22Rv1 (cell line): Measurements from ENCODE around the gene SCAPER.
"Not testable (repeated sequence)": the region's sequence is repeated elsewhere in the genome, so short reads cannot be mapped to it uniquely, and the experiment has no call there.

Experiments
- H3K27ac ChIP-seq: fragments of 450-650 bp; 2 replicates; pipeline ENCODE4 v1.5.1; 2017
- CTCF ChIP-seq: fragments of 450-650 bp; IDR thresholded peaks from 2 replicates; pipeline ENCODE4 v1.5.1; 2017; ENCODE audit warnings: mild to moderate bottlenecking
- ZFX ChIP-seq: fragments of 450-650 bp; IDR thresholded peaks from 2 replicates; pipeline ENCODE4 v1.6.1; 2017; ENCODE audit warnings: antibody characterized with exemption, borderline replicate concordance

SCAPER gene

GRCh38 chr15:76864586-76864985 lies 40.6 kb downstream of the SCAPER start:
- H3K27ac ChIP-seq, result no peak overlapping the region

GRCh38 chr15:76863693-76864092 lies 41.4 kb downstream of the SCAPER start:
- TF ChIP-seq ZFX (no peak), CTCF (no peak)
- no peak overlapping the region for H3K27ac ChIP-seq

More at GRCh38 chr15:76864586-76864985, 40.6 kb downstream of the SCAPER start:
- no peak for TF ChIP-seq ZFX
- TF ChIP-seq CTCF, result no peak

GRCh38 chr15:76863123-76863522 lies 42.0 kb downstream of the SCAPER start:
- no peak for TF ChIP-seq ZFX
- TF ChIP-seq CTCF, result no peak
- H3K27ac ChIP-seq, result no peak overlapping the region

- H3K27ac ChIP-seq, result no peak overlapping the region
- no peak for TF ChIP-seq ZFX
- no peak for TF ChIP-seq CTCF
These were observed 43.2 kb downstream of the SCAPER start for GRCh38 chr15:76861815-76862397.

- H3K27ac ChIP-seq, result no peak overlapping the region
- no peak for TF ChIP-seq CTCF
- TF ChIP-seq ZFX, result no peak
These were observed 44.9 kb downstream of the SCAPER start for GRCh38 chr15:76860201-76860600.

GRCh38 chr15:76850367-76850766 lies 54.8 kb downstream of the SCAPER start:
- H3K27ac ChIP-seq, result not testable (repeated sequence)

GRCh38 chr15:76846782-76847181 lies 58.4 kb downstream of the SCAPER start:
- TF ChIP-seq CTCF (no peak), ZFX (no peak)
- H3K27ac ChIP-seq, result no peak overlapping the region

- no peak for TF ChIP-seq ZFX
- TF ChIP-seq CTCF, result no peak
- H3K27ac ChIP-seq, result no peak overlapping the region
These were observed 61.0 kb downstream of the SCAPER start for GRCh38 chr15:76844096-76844495.
